Measurements from ENCODE around the gene SSR4. TPM values are rescaled to one million over a fixed set of nuclear protein-coding genes. Genes with fewer than 3 reads are reported as not detected.

SSR4 gene
- total and polyA plus RNA-seq, 2 donors (not counting 1 experiment from before 2014, with no cell fraction given) = 141 to 144 TPM

DNA sequence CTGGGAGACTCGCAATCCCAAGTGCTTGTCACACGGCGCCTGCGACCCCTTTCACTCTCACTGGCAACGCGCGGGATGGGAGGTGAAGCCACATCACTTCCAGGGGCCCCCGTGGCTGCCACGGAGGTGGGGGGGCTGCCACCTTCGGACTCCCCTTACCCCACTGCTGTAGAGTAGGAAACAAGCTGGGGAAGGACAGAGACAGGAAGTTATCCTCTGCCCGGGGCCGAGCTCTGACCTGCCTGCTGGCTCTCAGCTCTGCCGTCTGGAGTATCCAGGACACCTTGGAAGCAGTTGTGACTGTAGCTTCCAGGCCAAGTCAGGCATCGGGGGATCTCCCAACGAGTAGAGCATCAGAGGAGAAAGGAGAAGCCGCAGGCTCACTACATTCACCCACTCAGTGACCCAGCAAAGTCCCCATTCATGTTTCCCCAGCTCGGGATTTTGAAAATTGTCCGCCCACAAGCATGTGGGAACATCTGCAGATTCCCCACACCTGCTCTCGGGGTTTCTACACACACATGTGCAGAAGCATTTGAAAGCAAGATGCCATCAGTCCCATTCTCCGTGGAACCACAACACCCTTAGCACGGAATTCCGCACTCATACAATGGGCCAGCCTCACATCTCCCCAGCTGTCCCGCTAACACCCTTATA, 25.0 kb downstream of the SSR4 start:
- Histone ChIP-seq H3K9ac (ENCODE audit: insufficient read depth, low read length) (no peak overlapping the region), H3K9me3 (ENCODE audit: control insufficient read depth, insufficient read depth, low read depth, low read length) (no peaks in the 10 kb centered on the region), H2AFZ (ENCODE audit: low read length) (no peak overlapping the region), H3K36me3 (ENCODE audit: control insufficient read depth, insufficient read depth, low read length) (no peaks in the 10 kb centered on the region), H3K4me2 (ENCODE audit: extremely low read depth, insufficient read depth, low read length) (peak overlapping the region; percentile 35), H4K20me1 (ENCODE audit: control insufficient read depth, extremely low read depth, insufficient read depth, low read length) (no peaks in the 10 kb centered on the region), H3K27ac (ENCODE audit: insufficient read depth, low read length) (no peak overlapping the region), H3K4me3 (replicated peaks in 1 of 4; ENCODE audit: control extremely low read depth in 1 of 4, insufficient read depth in 1 of 4, low read depth in 3 of 4, low read length in 4 of 4) (peak overlapping the region in 1 of 4 experiments; percentile 30), H3K79me2 (ENCODE audit: control insufficient read depth, insufficient read depth, low read length) (no peaks in the 10 kb centered on the region), H3K27me3 (ENCODE audit: control insufficient read depth, insufficient read depth, low read length) (peaks cover 4% of the 10 kb centered on the region), H3K4me1 (ENCODE audit: control insufficient read depth, extremely low read depth, insufficient read depth, low read length) (no peaks in the 10 kb centered on the region)
- DNase-seq (ENCODE audit: low read depth in 2 of 2) = no peak
- TF ChIP-seq EZH2 (IDR thresholded peaks at IDR 0.05; ENCODE audit: low read length, missing control alignments) (no peak), CTCF (conservative IDR thresholded peaks at IDR 0.05 in 1 of 2, IDR thresholded peaks at IDR 0.05 in 1 of 2; ENCODE audit: low read depth in 1 of 2, low read length in 2 of 2) (no peak)

GRCh38 chrX:153820601-153821000, 26.1 kb downstream of the SSR4 start:
- Histone ChIP-seq H3K79me2 (ENCODE audit: control insufficient read depth, insufficient read depth, low read length) (no peaks in the 10 kb centered on the region), H3K4me3 (replicated peaks in 1 of 4; ENCODE audit: control extremely low read depth in 1 of 4, insufficient read depth in 1 of 4, low read depth in 3 of 4, low read length in 4 of 4) (no peak overlapping the region), H3K36me3 (ENCODE audit: control insufficient read depth, insufficient read depth, low read length) (no peaks in the 10 kb centered on the region), H4K20me1 (ENCODE audit: control insufficient read depth, extremely low read depth, insufficient read depth, low read length) (no peaks in the 10 kb centered on the region), H3K4me1 (ENCODE audit: control insufficient read depth, extremely low read depth, insufficient read depth, low read length) (no peaks in the 10 kb centered on the region), H3K9ac (ENCODE audit: insufficient read depth, low read length) (no peak overlapping the region), H3K9me3 (ENCODE audit: control insufficient read depth, insufficient read depth, low read depth, low read length) (no peaks in the 10 kb centered on the region), H3K27me3 (ENCODE audit: control insufficient read depth, insufficient read depth, low read length) (peaks cover 9% of the 10 kb centered on the region), H3K4me2 (ENCODE audit: extremely low read depth, insufficient read depth, low read length) (no peak overlapping the region), H2AFZ (ENCODE audit: low read length) (no peak overlapping the region), H3K27ac (ENCODE audit: insufficient read depth, low read length) (no peak overlapping the region)
- DNase-seq (ENCODE audit: low read depth in 2 of 2) = no peak
- TF ChIP-seq CTCF (conservative IDR thresholded peaks at IDR 0.05 in 1 of 2, IDR thresholded peaks at IDR 0.05 in 1 of 2; ENCODE audit: low read depth in 1 of 2, low read length in 2 of 2) (no peak), EZH2 (IDR thresholded peaks at IDR 0.05; ENCODE audit: low read length, missing control alignments) (no peak)

DNA sequence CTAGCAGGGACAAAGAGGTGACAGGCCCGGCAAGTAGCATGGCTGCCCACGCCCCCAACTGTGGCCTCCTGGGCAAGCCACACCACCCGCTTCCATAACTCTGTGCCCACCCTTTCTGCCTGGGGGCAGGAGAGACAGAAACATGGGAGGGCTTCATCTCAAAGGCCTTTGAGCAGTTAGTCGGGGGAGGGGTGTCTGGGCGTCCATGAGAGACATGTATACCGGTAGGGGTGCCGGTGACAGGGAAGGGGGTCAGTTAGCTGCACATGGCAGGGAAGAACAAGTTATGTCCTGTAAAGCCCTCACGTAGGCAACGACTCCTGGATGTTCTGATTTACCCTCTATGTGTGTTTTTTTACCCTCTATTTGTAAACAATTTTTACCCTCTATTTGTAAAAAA, 26.6 kb downstream of the SSR4 start:
- no peak for DNase-seq (ENCODE audit: low read depth in 2 of 2)
- no peaks in the 10 kb centered on the region for H3K79me2 ChIP-seq (ENCODE audit: control insufficient read depth, insufficient read depth, low read length)
- no peak for TF ChIP-seq CTCF (conservative IDR thresholded peaks at IDR 0.05 in 1 of 2, IDR thresholded peaks at IDR 0.05 in 1 of 2; ENCODE audit: low read depth in 1 of 2, low read length in 2 of 2)
- TF ChIP-seq EZH2 (IDR thresholded peaks at IDR 0.05; ENCODE audit: low read length, missing control alignments) = no peak

More for the DNA sequence above, 26.6 kb downstream of the SSR4 start:
- Histone ChIP-seq H3K4me1 (ENCODE audit: control insufficient read depth, extremely low read depth, insufficient read depth, low read length) (no peaks in the 10 kb centered on the region), H3K9me3 (ENCODE audit: control insufficient read depth, insufficient read depth, low read depth, low read length) (no peaks in the 10 kb centered on the region), H3K27ac (ENCODE audit: insufficient read depth, low read length) (no peak overlapping the region), H3K9ac (ENCODE audit: insufficient read depth, low read length) (no peak overlapping the region), H3K4me3 (replicated peaks in 1 of 4; ENCODE audit: control extremely low read depth in 1 of 4, insufficient read depth in 1 of 4, low read depth in 3 of 4, low read length in 4 of 4) (no peak overlapping the region), H4K20me1 (ENCODE audit: control insufficient read depth, extremely low read depth, insufficient read depth, low read length) (no peaks in the 10 kb centered on the region), H3K27me3 (ENCODE audit: control insufficient read depth, insufficient read depth, low read length) (peaks cover 9% of the 10 kb centered on the region), H2AFZ (ENCODE audit: low read length) (no peak overlapping the region), H3K36me3 (ENCODE audit: control insufficient read depth, insufficient read depth, low read length) (no peaks in the 10 kb centered on the region), H3K4me2 (ENCODE audit: extremely low read depth, insufficient read depth, low read length) (no peak overlapping the region)

All from fibroblast of lung (primary cell).